ENCODE results near the gene PROM1. TPM values are rescaled to one million over a fixed set of nuclear protein-coding genes. Genes with fewer than 3 reads are reported as not detected.

PROM1 gene
- total and polyA plus RNA-seq, 8 donors, result 19.7 to 51.6 (median 22.2) TPM

- intact Hi-C loops (cut with DNase I), result no loop called here
- Histone ChIP-seq H3K27ac (peak overlapping the region in 2 of 4 donors; percentile 35 to 53), H3K9me3 (no peaks in the 10 kb centered on the region), H3K36me3 (no peaks in the 10 kb centered on the region), H3K4me3 (no peak overlapping the region), H3K27me3 (no peaks in the 10 kb centered on the region), H3K4me1 (peaks cover 0 to 26% (median 14%) of the 10 kb centered on the region in 3 donors)
- TF ChIP-seq CTCF (IDR thresholded peaks at IDR 0.05), result no peak
- ATAC-seq (no peak), DNase-seq (no peak), FAIRE-seq (no peak)
- 21 to 22% methylated on average over 2 of the region's 2 CpGs for WGBS, 2 donors
Observed at GRCh38 chr4:16031546-16032395, 52.1 kb downstream of the PROM1 start.

DNA sequence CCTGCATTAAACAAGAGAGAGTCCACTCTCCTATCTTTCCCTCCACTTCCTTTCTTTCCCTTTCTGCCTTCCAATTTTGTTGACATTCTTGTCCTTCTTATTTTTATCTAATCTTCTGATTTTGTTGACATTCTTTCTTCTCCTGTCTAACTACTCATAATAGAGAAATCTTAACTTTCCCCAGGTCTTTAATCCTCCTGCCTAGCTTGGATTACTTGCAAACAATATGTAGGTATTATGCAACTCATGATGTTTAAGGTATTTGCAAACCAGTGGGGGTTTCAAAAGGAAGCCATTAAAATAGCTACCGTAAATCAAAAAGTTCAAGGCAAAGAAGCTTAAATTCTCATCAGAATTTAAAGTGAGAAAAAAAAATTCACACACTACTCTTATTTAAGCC, 53.9 kb downstream of the PROM1 start:
- Histone ChIP-seq H3K27me3 (no peaks in the 10 kb centered on the region), H3K4me3 (no peak overlapping the region), H3K27ac (no peak overlapping the region), H3K36me3 (no peaks in the 10 kb centered on the region), H3K4me1 (peaks cover 0 to 21% (median 14%) of the 10 kb centered on the region in 3 donors), H3K9me3 (no peaks in the 10 kb centered on the region)
- no peak for TF ChIP-seq CTCF (IDR thresholded peaks at IDR 0.05)
- intact Hi-C loops (cut with DNase I), result loop anchor here in 2 of 3 donors (10.0 kb wide), 3 partner anchors 165 to 235 kb away; no protein-coding TSS in a partner anchor
- no peak for ATAC-seq
- FAIRE-seq, result no peak
- DNase-seq, result no peak
- WGBS, 2 donors, result 74 to 81% methylated on average over 1 of the region's 1 CpG

DNA sequence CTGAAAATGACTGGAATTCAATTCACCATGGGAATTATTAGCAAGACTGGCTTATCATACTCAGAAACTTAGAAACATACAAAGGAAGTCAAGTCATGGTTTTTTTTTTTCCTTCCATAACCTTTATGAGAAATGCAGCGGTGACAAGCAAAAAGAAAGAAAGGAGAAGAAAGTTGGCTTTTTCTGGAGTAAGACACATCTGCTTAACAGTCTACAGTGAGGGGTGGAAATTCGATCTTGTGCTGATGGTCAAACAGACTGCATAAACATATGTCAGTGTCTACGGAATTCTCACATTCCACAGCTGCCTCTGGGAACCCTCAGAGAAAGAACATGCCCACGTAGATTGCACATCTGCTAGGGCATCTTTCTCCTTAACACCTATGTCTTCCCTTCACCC, 54.6 kb downstream of the PROM1 start:
- DNase-seq (no peak), ATAC-seq (no peak), FAIRE-seq (no peak)
- TF ChIP-seq CTCF (IDR thresholded peaks at IDR 0.05), result no peak
- Histone ChIP-seq H3K27ac (no peak overlapping the region), H3K4me3 (no peak overlapping the region), H3K27me3 (no peaks in the 10 kb centered on the region), H3K36me3 (no peaks in the 10 kb centered on the region), H3K9me3 (no peaks in the 10 kb centered on the region), H3K4me1 (peaks cover 0 to 15% (median 8%) of the 10 kb centered on the region in 3 donors)
- 34 to 39% methylated on average over 4 of the region's 4 CpGs for WGBS, 2 donors
- intact Hi-C loops (cut with DNase I), result loop anchor here in 2 of 3 donors (10.0 kb wide), 3 partner anchors 166 to 236 kb away; no protein-coding TSS in a partner anchor

DNA sequence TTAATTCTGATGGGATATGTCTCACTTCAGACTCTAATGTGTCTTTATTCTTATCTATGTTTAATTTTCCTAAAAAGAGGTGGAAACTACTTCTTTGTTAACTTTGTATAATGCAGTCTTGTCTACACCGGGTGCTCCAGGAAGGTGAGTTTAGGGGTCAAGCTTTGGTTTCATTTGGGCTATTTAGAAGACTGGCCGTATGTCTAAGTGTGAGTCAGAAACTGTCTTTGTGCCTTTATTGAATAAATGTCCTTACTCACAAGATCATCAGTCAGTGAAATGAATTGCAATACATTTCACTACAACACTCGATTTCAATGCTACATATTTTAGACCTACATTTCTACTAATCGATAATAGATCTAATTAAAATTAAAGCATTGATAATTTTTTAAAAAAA, 56.2 kb downstream of the PROM1 start:
- no peaks in the 10 kb centered on the region for H3K36me3 ChIP-seq
- FAIRE-seq, result no peak
- no peak overlapping the region for H3K27ac ChIP-seq
- intact Hi-C loops (cut with DNase I), result loop anchor here in 2 of 3 donors (10.0 kb wide), 3 partner anchors 167 to 237 kb away; no protein-coding TSS in a partner anchor
- TF ChIP-seq CTCF (IDR thresholded peaks at IDR 0.05), result no peak
- ATAC-seq, result no peak
- no peak overlapping the region for H3K4me3 ChIP-seq
- DNase-seq, result no peak
- no peaks in the 10 kb centered on the region for H3K27me3 ChIP-seq
- 52 to 64% methylated on average over 4 of the region's 4 CpGs for WGBS, 2 donors
- peaks cover 0 to under 1% (median 0%) of the 10 kb centered on the region in 3 donors for H3K4me1 ChIP-seq
- H3K9me3 ChIP-seq, result no peaks in the 10 kb centered on the region

DNA sequence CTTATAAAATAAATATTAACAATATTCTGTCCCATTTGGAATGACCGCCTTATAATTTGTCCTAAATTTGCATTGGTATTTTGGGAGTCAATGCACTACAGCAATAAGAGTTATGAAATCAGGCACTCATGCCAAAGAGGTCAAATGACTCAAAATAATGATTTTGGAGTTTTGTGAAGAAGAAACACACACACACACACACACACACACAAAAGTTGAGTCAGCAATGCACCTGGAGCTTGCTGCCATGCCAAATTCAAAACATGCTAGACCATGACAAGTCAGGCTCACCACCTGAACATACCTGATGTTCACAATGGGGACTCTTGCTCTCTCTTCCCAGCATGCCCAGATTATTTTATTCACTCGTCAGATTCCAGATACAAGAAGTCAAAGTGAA, 56.7 kb downstream of the PROM1 start:
- Histone ChIP-seq H3K4me1 (no peaks in the 10 kb centered on the region), H3K27ac (no peak overlapping the region), H3K4me3 (no peak overlapping the region), H3K36me3 (no peaks in the 10 kb centered on the region), H3K9me3 (no peaks in the 10 kb centered on the region), H3K27me3 (no peaks in the 10 kb centered on the region)
- FAIRE-seq (no peak), DNase-seq (no peak), ATAC-seq (peak in 3 of 4 donors; percentile 22 to 25 (median 24))
- no peak for TF ChIP-seq CTCF (IDR thresholded peaks at IDR 0.05)
- intact Hi-C loops (cut with DNase I), result loop anchor here in 2 of 3 donors (10.0 kb wide), 3 partner anchors 168 to 238 kb away; no protein-coding TSS in a partner anchor
- 38 to 58% methylated on average over 2 of the region's 2 CpGs for WGBS, 2 donors
